HepG2 (cell line): ENCODE measurements around the gene IQCN. TPM values are rescaled to one million over a fixed set of nuclear protein-coding genes. Genes with fewer than 3 reads are reported as not detected.
A peak's percentile ranks its signal among the peaks of the same experiment; 100 is the strongest.

Source experiments
- CHD4 ChIP-seq: fragments of 200-600 bp; sonication (generic); IDR thresholded peaks from 2 replicates; pipeline ENCODE4 v1.7.0; 2017; ENCODE audit warnings: mild to moderate bottlenecking, low read length, borderline replicate concordance
- EED ChIP-seq: sonication (generic); formaldehyde crosslinking; IDR thresholded peaks from 2 replicates; pipeline ENCODE4 v1.5.0; 2020; ENCODE audit warnings: mild to moderate bottlenecking, missing genetic modification reagents
- EHMT2 ChIP-seq: fragments of 200-600 bp; sonication (generic); IDR thresholded peaks from 2 replicates; pipeline ENCODE4 v1.7.0; 2017; ENCODE audit warnings: antibody characterized with exemption, low read depth, low read length, borderline replicate concordance
- FOSL1 ChIP-seq: sonication (generic); formaldehyde crosslinking; IDR thresholded peaks from 2 replicates; pipeline ENCODE4 v1.9.0; 2021; ENCODE audit warnings: missing genetic modification reagents, borderline replicate concordance
- GATAD1 ChIP-seq: IDR thresholded peaks from 2 replicates; pipeline ENCODE4 v1.6.1; 2016; ENCODE audit warnings: missing genetic modification reagents, missing compliant biosample characterization
- KDM5B ChIP-seq: sonication (generic); formaldehyde crosslinking; IDR thresholded peaks from 2 replicates; pipeline ENCODE4 v1.4.0; 2020; ENCODE audit warnings: missing genetic modification reagents, mild to moderate bottlenecking, borderline replicate concordance
- KLF13 ChIP-seq: sonication (generic); formaldehyde crosslinking; IDR thresholded peaks from 2 replicates; pipeline ENCODE4 v1.4.0; 2020; ENCODE audit warnings: mild to moderate bottlenecking, missing genetic modification reagents
- NFIC ChIP-seq: IDR thresholded peaks from 2 replicates; pipeline ENCODE4 v1.6.1; 2012; ENCODE audit warnings: mild to moderate bottlenecking, low read length, inconsistent platforms
- SETDB1 ChIP-seq: sonication (generic); formaldehyde crosslinking; IDR thresholded peaks from 2 replicates; pipeline ENCODE4 v1.5.1; 2020; ENCODE audit warnings: missing genetic modification reagents, mild to moderate bottlenecking, borderline replicate concordance
- SP1 ChIP-seq, 2 experiments: fragments of 450-650 bp in 1 of 2; sonication (generic) in 1 of 2; formaldehyde crosslinking in 1 of 2; IDR thresholded peaks; 2 replicates each; pipeline versions ENCODE4 v1.4.0 to v1.6.1; 2016 to 2020; ENCODE audit warnings: missing genetic modification reagents in 1 of 2
- STAG1 ChIP-seq: sonication (generic); formaldehyde crosslinking; IDR thresholded peaks from 2 replicates; pipeline ENCODE4 v1.4.0; 2020; ENCODE audit warnings: missing genetic modification reagents
- TCF12 ChIP-seq, 2 experiments: fragments of 450-650 bp in 1 of 2; sonication (generic) in 1 of 2; formaldehyde crosslinking in 1 of 2; IDR thresholded peaks; 2 replicates each; pipeline versions ENCODE4 v1.6.1 to v1.8.0; 2017 to 2022; ENCODE audit warnings: antibody characterized with exemption in 1 of 2, mild to moderate bottlenecking in 1 of 2, missing genetic modification reagents in 1 of 2, moderate library complexity in 1 of 2
- TP53 ChIP-seq: sonication (generic); formaldehyde crosslinking; conservative IDR thresholded peaks from 2 replicates; pipeline ENCODE4 v1.4.0; 2020; ENCODE audit warnings: missing genetic modification reagents
- YEATS2 ChIP-seq: sonication (generic); formaldehyde crosslinking; IDR thresholded peaks from 2 replicates; pipeline ENCODE4 v1.4.0; 2020; ENCODE audit warnings: missing genetic modification reagents, borderline replicate concordance
- YY1 ChIP-seq: IDR thresholded peaks from 2 replicates; pipeline ENCODE4 v1.6.1; 2011; ENCODE audit warnings: low read length, low read depth, moderate library complexity, mild to moderate bottlenecking; ENCODE audit not compliant: insufficient read depth, insufficient replicate concordance
- polyA plus RNA-seq, 8 experiments: library from polyadenylated mRNA; depleted of rRNA in 3 of 8; stranded (reverse) in 7 of 8; unstranded in 1 of 8; fragments of >200 nt; fragmentation: Illumina TruSeq in 4 of 8; extraction: Trizol in 4 of 8; gene quantifications; 2 replicates each; pipeline versions ENCODE4 v1.2.1 to v1.2.3, GENCODE V29; 2011 to 2016; ENCODE audit warnings: low read depth in 4 of 8, missing spikeins in 1 of 8, mixed read lengths in 1 of 8; ENCODE audit not compliant: insufficient read depth in 1 of 8
- total RNA-seq, 5 experiments: library from RNA; depleted of rRNA; stranded (reverse); fragments of >200 nt; fragmentation: Illumina TruSeq; extraction: Trizol; gene quantifications; 2 replicates each; pipeline ENCODE4 v1.2.3, GENCODE V29; 2016; ENCODE audit warnings: low read depth in 1 of 5
- TF ChIP-seq, protein P1 (sequence below): sonication (generic); formaldehyde crosslinking; IDR thresholded peaks from 2 replicates; pipeline ENCODE4 v1.4.0; 2020; ENCODE audit warnings: mild to moderate bottlenecking, missing genetic modification reagents
- TF ChIP-seq, protein P2 (sequence below): sonication (generic); formaldehyde crosslinking; conservative IDR thresholded peaks from 2 replicates; pipeline ENCODE4 v1.5.0; 2020; ENCODE audit warnings: missing genetic modification reagents
- TF ChIP-seq, protein P3 (sequence below): sonication (generic); formaldehyde crosslinking; IDR thresholded peaks from 2 replicates; pipeline ENCODE4 v1.8.0; 2022; ENCODE audit warnings: missing genetic modification reagents, mild to moderate bottlenecking, borderline replicate concordance
- TF ChIP-seq, protein P4 (sequence below): IDR thresholded peaks from 2 replicates; pipeline ENCODE4 v1.6.1; 2012; ENCODE audit warnings: low read depth, low read length, improper control_type of control experiment
- TF ChIP-seq, protein P5 (sequence below): sonication (generic); formaldehyde crosslinking; IDR thresholded peaks from 2 replicates; pipeline ENCODE4 v1.4.0; 2020; ENCODE audit warnings: mild to moderate bottlenecking, missing genetic modification reagents

The IQCN gene
- total and polyA plus RNA-seq, 2 of the 13 experiments (the other 11 are each of a cell fraction or from before 2014, with no cell fraction given): 0.04 to 0.18 TPM

DNA sequence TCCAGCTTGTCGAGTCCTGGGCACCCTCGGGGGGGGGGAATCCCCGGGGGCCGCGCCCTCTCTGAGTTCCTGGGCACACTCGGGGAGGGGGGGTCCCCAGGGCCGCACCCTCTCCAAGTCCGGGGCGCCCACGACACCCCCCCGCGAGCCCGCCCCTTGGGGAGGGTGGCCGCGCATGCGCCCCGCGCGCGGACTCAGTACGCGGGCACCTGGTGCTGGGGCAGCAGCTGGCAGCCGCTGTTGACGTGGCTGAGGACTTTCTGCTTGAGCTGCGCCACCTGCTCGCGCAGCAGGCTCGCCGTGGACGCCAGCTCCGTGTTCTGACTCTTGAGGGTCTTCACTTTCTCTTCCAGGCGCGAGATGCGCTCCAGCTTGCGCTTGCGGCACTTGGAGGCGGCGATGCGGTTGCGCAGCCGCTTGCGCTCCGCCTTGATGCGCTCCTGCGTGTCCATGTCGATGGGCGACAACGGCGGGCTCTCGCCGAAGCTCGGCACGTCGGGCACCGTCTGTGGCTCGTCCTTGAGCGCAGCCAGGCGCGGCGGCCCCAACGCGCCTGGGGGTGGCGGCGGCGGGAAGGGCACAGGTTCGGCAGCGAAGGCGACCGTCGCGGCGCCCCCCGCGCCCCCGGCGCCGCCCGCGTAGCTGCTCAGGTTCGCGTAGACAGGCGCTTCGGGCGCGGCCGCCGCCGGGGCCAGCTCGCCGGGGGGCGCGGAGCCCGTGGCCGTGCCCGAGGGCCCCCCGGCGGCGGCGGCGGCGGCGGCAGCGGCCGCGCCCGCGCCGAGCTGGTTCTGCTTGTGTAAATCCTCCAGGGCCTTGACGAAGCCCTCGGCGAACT, 6.2 kb upstream of the IQCN start (continued):
- TF ChIP-seq, protein P1, sequence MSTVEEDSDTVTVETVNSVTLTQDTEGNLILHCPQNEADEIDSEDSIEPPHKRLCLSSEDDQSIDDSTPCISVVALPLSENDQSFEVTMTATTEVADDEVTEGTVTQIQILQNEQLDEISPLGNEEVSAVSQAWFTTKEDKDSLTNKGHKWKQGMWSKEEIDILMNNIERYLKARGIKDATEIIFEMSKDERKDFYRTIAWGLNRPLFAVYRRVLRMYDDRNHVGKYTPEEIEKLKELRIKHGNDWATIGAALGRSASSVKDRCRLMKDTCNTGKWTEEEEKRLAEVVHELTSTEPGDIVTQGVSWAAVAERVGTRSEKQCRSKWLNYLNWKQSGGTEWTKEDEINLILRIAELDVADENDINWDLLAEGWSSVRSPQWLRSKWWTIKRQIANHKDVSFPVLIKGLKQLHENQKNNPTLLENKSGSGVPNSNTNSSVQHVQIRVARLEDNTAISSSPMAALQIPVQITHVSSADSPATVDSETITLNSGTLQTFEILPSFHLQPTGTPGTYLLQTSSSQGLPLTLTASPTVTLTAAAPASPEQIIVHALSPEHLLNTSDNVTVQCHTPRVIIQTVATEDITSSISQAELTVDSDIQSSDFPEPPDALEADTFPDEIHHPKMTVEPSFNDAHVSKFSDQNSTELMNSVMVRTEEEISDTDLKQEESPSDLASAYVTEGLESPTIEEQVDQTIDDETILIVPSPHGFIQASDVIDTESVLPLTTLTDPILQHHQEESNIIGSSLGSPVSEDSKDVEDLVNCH (CRISPR knock-in tag): no peak
- TF ChIP-seq YY1 (no peak), STAG1 (CRISPR knock-in tag) (no peak), NFIC (no peak), FOSL1 (CRISPR knock-in tag) (no peak), EED (CRISPR knock-in tag) (no peak), TCF12 (IDR thresholded peaks at IDR 0.05) (no peak), TCF12 (CRISPR knock-in tag; IDR thresholded peaks at IDR 0.05) (0 out of 2 replicates have a peak, but pooled peaks have one; percentile 8), YEATS2 (CRISPR knock-in tag) (no peak), EHMT2 (no peak), KLF13 (CRISPR knock-in tag) (no peak), GATAD1 (CRISPR knock-in tag) (no peak), CHD4 (no peak), SP1 (IDR thresholded peaks at IDR 0.05) (no peak), SP1 (CRISPR knock-in tag; IDR thresholded peaks at IDR 0.05) (peak; percentile 31; the same call in 1 of the 2 replicates), SETDB1 (CRISPR knock-in tag) (no peak), KDM5B (CRISPR knock-in tag) (no peak; the same call in 1 of the 2 replicates), TP53 (CRISPR knock-in tag) (0 out of 2 replicates have a peak, but pooled peaks have one; percentile 47)
- TF ChIP-seq, protein P2, sequence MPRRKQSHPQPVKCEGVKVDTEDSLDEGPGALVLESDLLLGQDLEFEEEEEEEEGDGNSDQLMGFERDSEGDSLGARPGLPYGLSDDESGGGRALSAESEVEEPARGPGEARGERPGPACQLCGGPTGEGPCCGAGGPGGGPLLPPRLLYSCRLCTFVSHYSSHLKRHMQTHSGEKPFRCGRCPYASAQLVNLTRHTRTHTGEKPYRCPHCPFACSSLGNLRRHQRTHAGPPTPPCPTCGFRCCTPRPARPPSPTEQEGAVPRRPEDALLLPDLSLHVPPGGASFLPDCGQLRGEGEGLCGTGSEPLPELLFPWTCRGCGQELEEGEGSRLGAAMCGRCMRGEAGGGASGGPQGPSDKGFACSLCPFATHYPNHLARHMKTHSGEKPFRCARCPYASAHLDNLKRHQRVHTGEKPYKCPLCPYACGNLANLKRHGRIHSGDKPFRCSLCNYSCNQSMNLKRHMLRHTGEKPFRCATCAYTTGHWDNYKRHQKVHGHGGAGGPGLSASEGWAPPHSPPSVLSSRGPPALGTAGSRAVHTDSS (CRISPR knock-in tag): no peak
- TF ChIP-seq, protein P3, sequence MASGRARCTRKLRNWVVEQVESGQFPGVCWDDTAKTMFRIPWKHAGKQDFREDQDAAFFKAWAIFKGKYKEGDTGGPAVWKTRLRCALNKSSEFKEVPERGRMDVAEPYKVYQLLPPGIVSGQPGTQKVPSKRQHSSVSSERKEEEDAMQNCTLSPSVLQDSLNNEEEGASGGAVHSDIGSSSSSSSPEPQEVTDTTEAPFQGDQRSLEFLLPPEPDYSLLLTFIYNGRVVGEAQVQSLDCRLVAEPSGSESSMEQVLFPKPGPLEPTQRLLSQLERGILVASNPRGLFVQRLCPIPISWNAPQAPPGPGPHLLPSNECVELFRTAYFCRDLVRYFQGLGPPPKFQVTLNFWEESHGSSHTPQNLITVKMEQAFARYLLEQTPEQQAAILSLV (CRISPR knock-in tag): peak; percentile 23; the same call in 1 of the 2 replicates
- TF ChIP-seq, protein P4, sequence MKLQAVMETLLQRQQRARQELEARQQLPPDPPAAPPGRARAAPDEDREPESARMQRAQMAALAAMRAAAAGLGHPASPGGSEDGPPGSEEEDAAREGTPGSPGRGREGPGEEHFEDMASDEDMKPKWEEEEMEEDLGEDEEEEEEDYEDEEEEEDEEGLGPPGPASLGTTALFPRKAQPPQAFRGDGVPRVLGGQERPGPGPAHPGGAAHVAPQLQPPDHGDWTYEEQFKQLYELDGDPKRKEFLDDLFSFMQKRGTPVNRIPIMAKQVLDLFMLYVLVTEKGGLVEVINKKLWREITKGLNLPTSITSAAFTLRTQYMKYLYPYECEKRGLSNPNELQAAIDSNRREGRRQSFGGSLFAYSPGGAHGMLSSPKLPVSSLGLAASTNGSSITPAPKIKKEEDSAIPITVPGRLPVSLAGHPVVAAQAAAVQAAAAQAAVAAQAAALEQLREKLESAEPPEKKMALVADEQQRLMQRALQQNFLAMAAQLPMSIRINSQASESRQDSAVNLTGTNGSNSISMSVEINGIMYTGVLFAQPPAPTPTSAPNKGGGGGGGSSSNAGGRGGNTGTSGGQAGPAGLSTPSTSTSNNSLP: no peak
- TF ChIP-seq, protein P5, sequence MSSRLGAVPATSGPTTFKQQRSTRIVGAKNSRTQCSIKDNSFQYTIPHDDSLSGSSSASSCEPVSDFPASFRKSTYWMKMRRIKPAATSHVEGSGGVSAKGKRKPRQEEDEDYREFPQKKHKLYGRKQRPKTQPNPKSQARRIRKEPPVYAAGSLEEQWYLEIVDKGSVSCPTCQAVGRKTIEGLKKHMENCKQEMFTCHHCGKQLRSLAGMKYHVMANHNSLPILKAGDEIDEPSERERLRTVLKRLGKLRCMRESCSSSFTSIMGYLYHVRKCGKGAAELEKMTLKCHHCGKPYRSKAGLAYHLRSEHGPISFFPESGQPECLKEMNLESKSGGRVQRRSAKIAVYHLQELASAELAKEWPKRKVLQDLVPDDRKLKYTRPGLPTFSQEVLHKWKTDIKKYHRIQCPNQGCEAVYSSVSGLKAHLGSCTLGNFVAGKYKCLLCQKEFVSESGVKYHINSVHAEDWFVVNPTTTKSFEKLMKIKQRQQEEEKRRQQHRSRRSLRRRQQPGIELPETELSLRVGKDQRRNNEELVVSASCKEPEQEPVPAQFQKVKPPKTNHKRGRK (CRISPR knock-in tag): no peak
